Hematopoietic multipotent progenitor cell treated with erythropoietin and hydrocortisone succinate and interleukin-3 and kit ligand, for 8 days (in vitro differentiated cells): ENCODE results near the gene PEX10.
A peak's percentile ranks its signal among the peaks of the same experiment; 100 is the strongest.
"Not testable (repeated sequence)": the region's sequence is repeated elsewhere in the genome, so short reads cannot be mapped to it uniquely, and the experiment has no call there.

Experiments
- DNase-seq: peaks from one replicate; pipeline ENCODE4 v3.0.0-alpha.2; 2015

Gene PEX10

GRCh38 chr1:2412395-2412772 lies at the start of gene PEX10:
TSS of gene PEX10 (minus strand) at chr1:2412564. CDS start at chr1:2412502, 62 bp downstream.
- peak; percentile 94 for DNase-seq

GRCh38 chr1:2460996-2461751 lies 48.8 kb upstream of the PEX10 start:
- DNase-seq = no peak

GRCh38 chr1:2460203-2460602 lies 47.8 kb upstream of the PEX10 start:
- no peak for DNase-seq

- no peak for DNase-seq
These were observed 47.4 kb upstream of the PEX10 start for GRCh38 chr1:2459757-2460156.

GRCh38 chr1:2459102-2459753 lies 46.9 kb upstream of the PEX10 start:
- DNase-seq = not testable (repeated sequence)

- DNase-seq = no peak
These were observed 46.3 kb upstream of the PEX10 start for GRCh38 chr1:2458687-2459086.

- no peak for DNase-seq
These were observed 45.1 kb upstream of the PEX10 start for GRCh38 chr1:2457444-2457843.

GRCh38 chr1:2455757-2456156 lies 43.4 kb upstream of the PEX10 start:
- DNase-seq = no peak

- no peak for DNase-seq
These were observed 41.9 kb upstream of the PEX10 start for GRCh38 chr1:2454227-2454626.

- DNase-seq = no peak
These were observed 40.6 kb upstream of the PEX10 start for GRCh38 chr1:2452932-2453315.

- DNase-seq = no peak
These were observed 40.0 kb upstream of the PEX10 start for GRCh38 chr1:2452201-2452931.

- no peak for DNase-seq
These were observed 39.4 kb upstream of the PEX10 start for GRCh38 chr1:2451741-2452140.

- DNase-seq = no peak
These were observed 37.5 kb upstream of the PEX10 start for GRCh38 chr1:2449636-2450454.

- DNase-seq = no peak
These were observed 35.7 kb upstream of the PEX10 start for GRCh38 chr1:2448098-2448445.

GRCh38 chr1:2447276-2448097 lies 35.1 kb upstream of the PEX10 start:
- no peak for DNase-seq

- DNase-seq = no peak
These were observed 34.5 kb upstream of the PEX10 start for GRCh38 chr1:2446861-2447260.

- DNase-seq = no peak
These were observed 34.0 kb upstream of the PEX10 start for GRCh38 chr1:2446394-2446793.

GRCh38 chr1:2445823-2446215 lies 33.5 kb upstream of the PEX10 start:
- no peak for DNase-seq

- no peak for DNase-seq
These were observed 32.9 kb upstream of the PEX10 start for GRCh38 chr1:2445162-2445822.

- DNase-seq = no peak
These were observed 31.8 kb upstream of the PEX10 start for GRCh38 chr1:2444138-2444591.

- DNase-seq = no peak
These were observed 31.1 kb upstream of the PEX10 start for GRCh38 chr1:2443277-2444137.
